Fibroblast of villous mesenchyme (primary cell): ENCODE results near the gene TRMT6. TPM values are rescaled to one million over a fixed set of nuclear protein-coding genes. Genes with fewer than 3 reads are reported as not detected.

Experiments used
- DNase-seq: peaks from one replicate; pipeline ENCODE4 v3.0.0-alpha.2; 2010; ENCODE audit warnings: low read depth
- H3K4me3 ChIP-seq: 2 replicates; pipeline ENCODE4 v1.5.1; 2011; ENCODE audit warnings: low read depth, mild to moderate bottlenecking, low read length
- total RNA-seq: library from RNA; depleted of rRNA; stranded (reverse); fragments of >200 nt; gene quantifications from 2 replicates; pipeline ENCODE4 v1.2.3, GENCODE V29; 2012
- TF ChIP-seq, protein P1 (sequence below): IDR thresholded peaks from 2 replicates; pipeline ENCODE4 v1.5.1; 2012; ENCODE audit warnings: low read depth, mild to moderate bottlenecking, low read length; ENCODE audit not compliant: insufficient read depth

Gene TRMT6
- total RNA-seq, 1 donor = 9.9 TPM

- TF ChIP-seq, protein P1, sequence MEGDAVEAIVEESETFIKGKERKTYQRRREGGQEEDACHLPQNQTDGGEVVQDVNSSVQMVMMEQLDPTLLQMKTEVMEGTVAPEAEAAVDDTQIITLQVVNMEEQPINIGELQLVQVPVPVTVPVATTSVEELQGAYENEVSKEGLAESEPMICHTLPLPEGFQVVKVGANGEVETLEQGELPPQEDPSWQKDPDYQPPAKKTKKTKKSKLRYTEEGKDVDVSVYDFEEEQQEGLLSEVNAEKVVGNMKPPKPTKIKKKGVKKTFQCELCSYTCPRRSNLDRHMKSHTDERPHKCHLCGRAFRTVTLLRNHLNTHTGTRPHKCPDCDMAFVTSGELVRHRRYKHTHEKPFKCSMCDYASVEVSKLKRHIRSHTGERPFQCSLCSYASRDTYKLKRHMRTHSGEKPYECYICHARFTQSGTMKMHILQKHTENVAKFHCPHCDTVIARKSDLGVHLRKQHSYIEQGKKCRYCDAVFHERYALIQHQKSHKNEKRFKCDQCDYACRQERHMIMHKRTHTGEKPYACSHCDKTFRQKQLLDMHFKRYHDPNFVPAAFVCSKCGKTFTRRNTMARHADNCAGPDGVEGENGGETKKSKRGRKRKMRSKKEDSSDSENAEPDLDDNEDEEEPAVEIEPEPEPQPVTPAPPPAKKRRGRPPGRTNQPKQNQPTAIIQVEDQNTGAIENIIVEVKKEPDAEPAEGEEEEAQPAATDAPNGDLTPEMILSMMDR = no peak
- DNase-seq = no peak
- no peak overlapping the region for H3K4me3 ChIP-seq
Observed at GRCh38 chr20:5987383-5987782, 37.0 kb upstream of the TRMT6 start.

GRCh38 chr20:5980720-5981538 is 30.6 kb upstream of the TRMT6 start:
- DNase-seq = no peak
- no peak overlapping the region for H3K4me3 ChIP-seq
- TF ChIP-seq, protein P1 = no peak

- DNase-seq = no peak
- TF ChIP-seq, protein P1 = no peak
- no peak overlapping the region for H3K4me3 ChIP-seq
Observed at GRCh38 chr20:5979801-5980200, 29.5 kb upstream of the TRMT6 start.

- DNase-seq = no peak
Observed at GRCh38 chr20:5977975-5978374, 27.6 kb upstream of the TRMT6 start.

GRCh38 chr20:5977223-5977622 is 26.9 kb upstream of the TRMT6 start:
- no peak for DNase-seq
- TF ChIP-seq, protein P1 = no peak
- H3K4me3 ChIP-seq = no peak overlapping the region

More at GRCh38 chr20:5977975-5978374, 27.6 kb upstream of the TRMT6 start:
- TF ChIP-seq, protein P1 = no peak
- no peak overlapping the region for H3K4me3 ChIP-seq

GRCh38 chr20:5975778-5976177 is 25.4 kb upstream of the TRMT6 start:
- TF ChIP-seq, protein P1 = no peak
- H3K4me3 ChIP-seq = no peak overlapping the region
- DNase-seq = no peak
